Measurements from ENCODE around the gene KCND2. TPM values are rescaled to one million over a fixed set of nuclear protein-coding genes. Genes with fewer than 3 reads are reported as not detected.

Gene KCND2
- total and polyA plus RNA-seq, 2 of the 8 experiments (the other 6 are each of a cell fraction or from before 2014, with no cell fraction given): 4.6 to 7.7 TPM

DNA sequence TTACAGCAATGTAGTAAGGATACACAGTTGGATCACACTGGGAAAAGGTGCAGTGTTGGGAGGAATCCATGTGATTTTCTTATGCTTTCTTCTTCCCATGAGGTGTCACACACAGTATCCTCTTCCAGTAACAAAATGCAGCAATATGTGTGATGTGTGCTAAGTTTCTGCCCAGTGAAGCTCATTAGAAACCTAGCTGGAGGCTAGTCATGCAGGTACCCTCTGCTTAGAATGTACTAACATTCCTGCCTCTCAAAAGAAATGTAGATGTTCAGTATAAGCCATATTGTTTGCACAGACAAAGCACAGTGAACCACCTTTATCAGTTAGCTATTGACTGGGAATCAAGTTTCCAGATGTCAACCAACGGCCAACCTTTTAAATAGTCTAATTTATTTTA is 12.9 kb upstream of the KCND2 start:
- Histone ChIP-seq H3K9me3 (ENCODE audit: insufficient read depth in 2 of 2, low read depth in 1 of 2, low read length in 1 of 2) (peaks cover 26% of the 10 kb centered on the region in 2 experiments), H3K79me1 (ENCODE audit: low read depth, low read length) (no peaks in the 10 kb centered on the region), H4K20me1 (replicated peaks in 1 of 2; ENCODE audit: control insufficient read depth in 1 of 2, insufficient read depth in 2 of 2, low read length in 2 of 2) (no peaks in the 10 kb centered on the region), H4K8ac (ENCODE audit: extremely low read depth, insufficient read depth, low read length) (no peak overlapping the region), H2AK5ac (ENCODE audit: low read depth, low read length) (no peak overlapping the region), H3K4me1 (replicated peaks in 1 of 4; ENCODE audit: control insufficient read depth in 3 of 4, insufficient read depth in 4 of 4, low read length in 3 of 4) (no peaks in the 10 kb centered on the region), H3K79me2 (ENCODE audit: control insufficient read depth in 1 of 2, insufficient read depth in 2 of 2, low read length in 2 of 2) (no peaks in the 10 kb centered on the region), H3K23me2 (ENCODE audit: low read depth, low read length) (no peaks in the 10 kb centered on the region), H2BK5ac (ENCODE audit: low read depth, low read length) (no peak overlapping the region), H2BK120ac (replicated peaks; ENCODE audit: low read depth, low read length) (no peak overlapping the region), H3K18ac (ENCODE audit: extremely low read depth, low read length) (no peak overlapping the region), H2BK20ac (ENCODE audit: low read length) (no peak overlapping the region), H3K4me2 (ENCODE audit: insufficient read depth in 1 of 2, low read depth in 2 of 2, low read length in 2 of 2) (no peak overlapping the region), H2AFZ (ENCODE audit: low read length) (no peak overlapping the region), H3K4me3 (ENCODE audit: extremely low read depth in 1 of 4, insufficient read depth in 2 of 4, low read depth in 3 of 4, low read length in 4 of 4) (no peak overlapping the region), H2BK15ac (ENCODE audit: low read length) (no peak overlapping the region), H3K36me3 (ENCODE audit: control insufficient read depth in 2 of 4, insufficient read depth in 4 of 4, low read length in 3 of 4) (peaks cover 0 to 8% (median 2%) of the 10 kb centered on the region in 4 experiments; a peak in 3 of 8 replicates), H4K5ac (ENCODE audit: insufficient read length, low read depth, low read length) (no peak overlapping the region), H3K56ac (replicated peaks; ENCODE audit: insufficient read length, low read depth, low read length) (no peak overlapping the region), H4K91ac (replicated peaks; ENCODE audit: insufficient read length, low read length) (no peak overlapping the region), H2BK12ac (ENCODE audit: low read depth, low read length) (no peak overlapping the region), H3K27ac (ENCODE audit: low read depth, low read length) (no peak overlapping the region), H3K9ac (replicated peaks in 1 of 4; ENCODE audit: extremely low read depth in 1 of 4, low read depth in 3 of 4, low read length in 3 of 4) (no peak overlapping the region), H3K4ac (replicated peaks; ENCODE audit: insufficient read length, low read depth, low read length) (no peak overlapping the region), H3K14ac (ENCODE audit: insufficient read length) (no peak overlapping the region), H3K23ac (ENCODE audit: insufficient read length) (no peak overlapping the region), H3K27me3 (replicated peaks in 1 of 4; ENCODE audit: control insufficient read depth in 3 of 4, extremely low read depth in 1 of 4, insufficient read depth in 3 of 4, low read length in 3 of 4) (no peaks in the 10 kb centered on the region)
- POLR2A ChIA-PET (ENCODE audit: partially characterized antibody): no interaction called here
- no peak for TF ChIP-seq PHF8 (conservative IDR thresholded peaks at IDR 0.05; ENCODE audit: low read depth, low read length)
- no peak for TF ChIP-seq KDM4A (IDR thresholded peaks at IDR 0.05; ENCODE audit: low read depth, low read length, severe bottlenecking)
- CTCF ChIA-PET (ENCODE audit: partially characterized antibody): interaction anchor here (1.7 to 2.7 kb wide), 2 partner anchors 11 to 13 kb away, joined by 7 to 8 read pairs; partner anchors contain the start of gene KCND2
- FAIRE-seq (no peak), DNase-seq (ENCODE audit: low read depth in 1 of 2, low spot score in 2 of 2) (no peak)
- 91% methylated on average over 1 of the region's 1 CpG; no CpG with 5 or more reads in 1 of the 2 experiments for whole genome bisulfite sequencing, 2 experiments (ENCODE audit: extremely low coverage in 1 of 2, insufficient coverage in 1 of 2, insufficient read length in 1 of 2, insufficient replicate concordance in 2 of 2, low coverage in 1 of 2, low lambda C conversion rate in 2 of 2, missing lambda C conversion rate in 1 of 2)
